Stimulated activated CD8-positive, alpha-beta memory T cell treated with anti-CD3 and anti-CD28 coated beads, Interleukin-15, amount 100 ng/mL, for 1 hour (primary cell): ENCODE measurements around the gene MICALL2.
A peak's percentile ranks its signal among the peaks of the same experiment; 100 is the strongest.

Experiments
- DNase-seq: peaks from one replicate; pipeline ENCODE4 v3.0.0-alpha.2; 2020; ENCODE audit warnings: low read depth

Gene MICALL2

DNA sequence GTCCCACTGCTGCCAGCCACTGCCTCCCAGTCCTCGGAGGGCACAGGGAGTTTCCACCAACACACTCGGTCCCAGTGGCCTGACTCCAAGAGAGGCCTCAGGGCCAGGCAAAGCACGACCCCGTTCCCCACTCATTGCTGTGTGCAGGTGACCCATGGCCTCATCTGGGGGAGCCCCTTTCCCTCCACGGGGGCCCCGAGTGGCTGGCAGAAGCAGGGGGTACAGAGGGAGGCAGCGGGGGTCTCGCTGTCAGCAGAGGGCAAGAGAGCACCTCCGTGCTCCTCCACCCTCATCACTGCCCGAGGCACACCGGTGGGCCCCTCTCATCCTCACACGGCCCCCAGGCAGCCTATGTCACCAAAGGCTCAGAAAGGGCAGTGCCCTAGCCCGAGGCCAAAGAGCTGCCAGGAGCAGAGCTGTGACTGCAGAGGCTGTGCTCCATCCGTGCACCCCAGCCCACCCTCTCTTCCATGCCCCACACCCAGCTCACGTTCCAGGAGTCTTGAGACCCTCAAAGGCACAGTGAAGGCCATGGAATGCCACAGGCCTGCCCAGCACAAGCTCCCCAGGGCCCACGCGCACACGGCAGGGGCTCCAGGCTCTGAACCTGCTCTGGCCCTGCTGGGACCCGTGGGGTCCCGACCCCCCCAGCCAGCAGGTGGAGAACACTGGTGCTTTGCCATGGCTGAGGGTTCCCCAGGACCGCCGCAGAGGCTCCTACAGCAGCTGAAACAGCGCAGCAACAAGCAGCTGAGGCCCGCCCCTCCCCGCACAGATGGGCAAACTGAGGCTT, 25.9 kb downstream of the MICALL2 start:
- no peak for DNase-seq

DNA sequence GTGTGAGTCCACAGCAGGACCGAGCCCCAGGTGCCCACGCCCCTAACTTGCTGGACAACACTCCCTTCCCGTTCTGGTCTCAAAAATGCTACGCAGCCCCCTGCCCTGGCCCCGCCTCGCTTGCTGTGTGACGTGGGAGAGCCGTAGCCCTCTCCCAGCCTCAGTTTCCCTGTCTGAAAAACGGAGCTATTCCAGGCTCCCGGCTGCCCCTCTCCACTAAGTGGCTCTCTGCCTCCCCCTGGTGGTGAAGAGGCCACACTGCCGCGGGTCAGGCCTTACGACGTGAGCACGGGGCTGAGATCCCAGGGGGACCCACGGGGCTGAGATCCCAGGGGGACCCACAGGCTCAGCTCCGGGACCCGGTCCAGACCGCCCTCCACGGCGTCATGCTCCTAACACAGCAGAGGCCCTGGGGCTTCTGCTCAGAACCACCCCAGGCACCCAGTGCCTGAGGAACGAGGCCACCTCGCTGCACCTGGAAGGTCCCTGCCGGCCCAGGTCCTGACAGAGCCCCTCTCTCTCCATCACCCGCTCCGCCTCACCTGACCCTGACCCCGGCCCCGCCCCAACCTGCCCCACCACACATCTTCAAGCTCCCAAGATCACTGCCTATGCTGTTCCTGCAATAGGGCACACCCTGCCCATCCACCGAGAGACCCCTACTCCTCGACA, 26.7 kb downstream of the MICALL2 start:
- peak; percentile 80 for DNase-seq

DNA sequence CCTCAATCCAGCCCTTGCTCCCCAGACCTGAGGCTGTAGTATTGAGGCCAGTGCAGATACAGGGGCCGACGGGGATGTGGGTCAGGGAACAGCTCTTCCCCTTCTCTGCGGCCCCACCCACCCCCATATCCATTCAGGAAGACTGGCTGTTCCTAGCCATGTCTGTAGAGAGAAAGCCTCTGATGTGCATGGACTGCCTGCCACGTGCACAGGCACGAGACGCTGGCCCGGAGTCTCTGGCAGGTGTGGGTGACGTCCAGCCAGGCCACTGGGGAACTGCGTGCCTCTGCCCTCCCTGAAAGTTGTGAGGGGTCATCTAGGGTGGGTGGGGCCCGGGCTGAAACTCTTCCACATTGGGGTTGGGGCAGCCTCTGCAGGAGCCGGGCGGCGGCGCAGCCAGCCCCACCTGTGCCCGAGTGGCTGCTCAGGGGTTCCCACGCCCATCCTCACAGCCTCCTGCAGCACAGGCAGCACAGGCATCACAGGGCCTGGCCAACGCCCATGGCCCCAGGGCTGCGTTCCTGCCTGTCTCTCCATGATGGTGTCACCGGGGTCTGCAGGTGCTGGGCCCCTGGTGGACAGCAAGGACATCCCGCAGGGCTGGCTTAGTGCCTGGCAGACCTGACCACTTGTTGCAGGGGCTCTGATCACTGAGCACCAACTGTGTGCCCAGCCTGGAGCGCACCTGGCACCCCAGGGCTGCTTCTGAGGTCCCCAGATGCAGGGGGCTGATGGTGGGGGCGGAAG, 27.5 kb downstream of the MICALL2 start:
- DNase-seq = no peak

DNA sequence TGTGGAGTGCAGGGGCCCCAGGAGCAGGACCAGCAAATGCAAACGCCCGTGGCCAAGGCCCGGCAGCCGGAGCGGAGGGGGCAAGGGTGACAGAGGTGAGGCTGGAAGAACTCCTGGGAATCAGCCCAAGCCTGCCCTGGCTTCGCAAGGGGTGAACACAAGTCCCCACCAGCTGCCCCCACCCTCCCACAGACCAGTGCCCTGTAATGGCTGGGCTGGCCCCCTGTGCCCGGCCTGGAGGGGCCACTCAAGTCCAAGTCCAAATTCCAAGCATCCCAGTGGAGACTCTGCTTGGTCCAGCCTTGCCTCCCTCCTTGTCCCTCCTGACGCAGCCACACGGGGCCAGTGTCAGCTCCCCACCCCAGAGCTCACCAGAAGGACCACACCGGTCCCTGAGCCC, 28.0 kb downstream of the MICALL2 start:
- no peak for DNase-seq

DNA sequence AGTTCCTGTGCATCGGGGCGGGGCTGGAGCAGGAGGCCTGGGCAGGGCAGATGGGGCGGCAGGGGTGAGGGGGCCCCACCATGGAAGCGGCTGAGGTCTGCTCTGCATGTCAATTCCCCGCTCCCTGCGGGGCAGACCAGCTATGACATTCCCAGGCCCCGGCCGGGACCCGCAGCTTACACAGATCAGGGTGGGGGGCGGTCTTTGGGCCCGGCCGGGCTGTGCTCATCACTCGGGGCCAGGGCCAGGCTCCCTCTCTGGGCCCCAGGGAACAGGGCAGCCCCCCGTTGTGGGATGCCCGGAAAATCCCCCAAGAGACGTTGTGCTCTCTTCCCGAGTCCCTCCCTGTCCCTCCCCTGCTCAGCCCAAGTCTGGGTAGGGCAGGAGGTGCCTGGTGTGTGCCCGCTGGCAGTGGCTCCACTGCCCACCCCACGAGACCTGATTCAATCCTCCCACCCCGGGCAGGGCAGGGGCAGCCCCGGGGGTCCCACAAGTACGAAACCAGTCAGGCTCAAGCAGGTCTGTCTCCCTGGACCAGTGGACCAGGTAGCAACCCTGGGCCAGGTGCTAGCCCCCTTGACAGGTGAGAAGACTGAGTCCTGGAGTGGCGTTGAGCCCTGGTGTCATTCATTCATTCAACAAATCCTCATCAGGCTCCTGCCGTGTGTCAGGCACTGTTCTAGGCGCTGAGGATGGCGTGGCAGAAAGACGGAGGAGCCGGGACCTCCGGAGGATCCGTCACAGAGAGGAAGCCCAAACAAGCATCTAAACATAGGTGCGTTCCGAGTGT, 29.0 kb downstream of the MICALL2 start:
- no peak for DNase-seq

DNA sequence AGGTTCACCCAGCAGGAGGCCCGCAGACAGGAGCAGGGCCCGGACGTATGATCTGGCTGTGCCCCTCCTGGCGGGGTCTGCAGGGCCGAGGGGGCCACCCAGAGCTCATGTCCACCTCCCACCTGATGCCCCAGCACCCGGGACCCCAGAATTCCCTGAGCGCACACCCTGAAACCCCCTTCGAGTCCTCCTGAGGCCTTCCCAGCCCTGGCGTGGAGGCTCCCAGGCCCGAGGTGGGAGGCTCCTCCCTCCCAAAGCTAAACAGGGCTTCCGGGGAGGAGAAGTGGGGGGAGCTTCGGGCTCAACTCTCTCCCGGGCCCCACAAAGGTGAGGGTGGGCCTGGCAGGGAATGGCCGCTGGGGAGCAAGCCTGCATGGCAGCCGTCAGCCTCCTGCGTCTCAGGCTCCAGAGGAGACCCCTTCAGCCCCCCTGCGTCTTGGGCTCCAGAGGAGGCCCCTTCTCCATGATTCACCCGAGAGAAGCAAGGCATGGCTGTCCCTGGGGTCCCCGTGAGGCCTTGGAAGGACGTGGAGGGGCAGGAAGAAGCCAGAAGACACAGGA, 30.2 kb downstream of the MICALL2 start:
- no peak for DNase-seq

DNA sequence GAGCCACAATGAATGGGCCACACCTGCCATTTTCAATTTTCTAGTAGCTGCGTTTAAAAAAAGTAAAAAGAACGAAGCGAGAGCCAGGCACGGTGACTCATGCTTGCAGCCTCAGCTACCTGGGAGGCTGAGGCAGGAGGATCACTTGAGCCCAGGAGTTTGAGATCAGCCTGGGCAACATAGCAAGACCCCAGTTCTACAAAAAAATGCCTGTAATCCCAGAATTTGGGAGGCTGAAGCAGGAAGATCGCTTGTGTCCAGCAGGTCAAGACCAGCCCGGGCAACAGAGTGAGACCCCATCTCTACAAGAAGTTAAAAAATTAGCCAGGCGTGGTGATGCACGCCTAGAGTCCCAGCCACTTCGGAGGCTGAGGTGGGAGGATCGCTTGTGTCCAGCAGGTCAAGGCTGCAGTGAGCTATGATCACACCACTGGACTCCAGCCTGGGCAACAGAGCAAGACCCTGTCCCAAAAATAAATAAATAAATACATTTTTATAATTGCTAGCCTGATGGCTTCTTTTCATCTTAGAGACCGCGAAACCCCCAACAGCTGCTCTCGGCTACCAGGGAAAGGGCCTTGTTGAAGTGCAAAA, 32.1 kb downstream of the MICALL2 start:
- DNase-seq = no peak

DNA sequence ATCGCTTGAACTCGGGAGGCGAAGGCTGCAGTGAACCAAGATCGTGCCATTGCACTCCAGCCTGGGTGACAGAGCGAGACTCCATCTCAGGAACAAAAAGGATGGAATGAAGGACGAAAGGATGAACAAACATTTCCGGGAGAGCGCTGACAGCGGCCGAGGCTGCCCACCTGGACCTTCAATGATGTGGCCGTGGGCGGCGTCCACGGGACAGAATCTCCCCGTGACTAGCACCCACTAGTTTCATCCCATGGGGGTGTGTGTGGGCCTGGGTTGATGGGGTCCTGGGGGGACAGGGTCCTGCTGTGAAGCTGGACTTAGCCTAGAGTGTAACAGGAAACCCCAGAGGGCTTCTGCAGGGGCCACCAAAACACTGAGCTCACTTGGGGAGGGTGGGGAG, 32.8 kb downstream of the MICALL2 start:
- no peak for DNase-seq

DNA sequence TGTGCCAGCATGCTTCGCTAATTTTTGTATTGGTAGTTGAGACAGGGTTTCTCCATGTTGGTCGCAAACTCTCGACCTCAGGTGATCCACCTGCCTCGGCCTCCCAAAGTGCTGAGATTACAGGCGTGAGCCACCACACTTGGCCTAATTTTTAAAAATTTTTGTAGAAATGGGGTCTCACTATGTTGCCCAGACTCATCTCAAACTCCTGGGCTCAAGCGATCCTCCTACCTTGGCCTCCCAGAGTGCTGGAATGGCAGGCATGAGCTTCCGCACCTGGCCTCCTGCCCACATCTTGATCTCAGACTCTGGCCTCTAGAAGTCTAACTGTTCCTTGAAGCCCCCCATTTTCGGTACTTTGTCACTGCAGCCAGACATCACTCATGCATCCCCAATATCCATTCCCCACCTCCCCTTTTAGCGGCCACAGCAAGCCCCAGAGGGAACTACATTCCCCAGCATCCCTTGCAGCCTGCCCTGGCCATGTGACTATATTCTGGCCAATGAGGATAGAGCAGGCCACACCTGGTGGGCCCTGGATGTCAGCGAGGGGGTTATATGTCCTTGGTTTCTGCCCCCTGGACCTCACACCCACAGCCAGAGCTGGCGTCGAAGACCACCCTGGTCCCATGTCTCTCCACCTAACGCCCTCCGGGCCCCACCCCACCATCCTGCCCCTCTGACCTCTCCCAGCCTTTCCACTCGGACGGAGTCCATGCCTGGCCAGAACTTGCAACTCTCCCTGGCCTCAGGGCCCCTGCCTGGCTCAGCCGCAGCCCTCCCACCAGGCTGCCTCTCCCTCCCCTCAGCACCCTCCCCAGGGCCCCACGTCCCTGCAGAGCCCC, 33.8 kb downstream of the MICALL2 start:
- no peak for DNase-seq

DNA sequence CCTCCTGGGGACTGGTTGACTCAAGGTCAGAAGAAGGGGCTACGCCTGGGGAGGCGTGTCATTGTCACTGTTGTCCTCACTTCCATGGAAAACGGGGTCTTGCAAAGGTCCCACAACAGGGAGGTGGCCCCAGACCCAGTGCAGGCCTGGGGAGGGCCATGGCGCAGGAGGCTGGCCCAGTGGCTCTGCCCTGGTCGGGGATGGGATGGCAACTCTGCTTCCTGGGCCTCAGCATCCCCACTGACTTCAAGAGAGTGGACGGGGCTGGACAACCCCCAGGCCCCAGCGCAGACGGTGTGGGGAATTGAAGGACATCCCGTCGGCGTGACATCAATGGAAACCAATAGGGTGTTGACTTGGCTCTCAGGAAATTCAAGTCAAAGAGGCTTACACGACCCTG, 35.2 kb downstream of the MICALL2 start:
- DNase-seq = no peak

DNA sequence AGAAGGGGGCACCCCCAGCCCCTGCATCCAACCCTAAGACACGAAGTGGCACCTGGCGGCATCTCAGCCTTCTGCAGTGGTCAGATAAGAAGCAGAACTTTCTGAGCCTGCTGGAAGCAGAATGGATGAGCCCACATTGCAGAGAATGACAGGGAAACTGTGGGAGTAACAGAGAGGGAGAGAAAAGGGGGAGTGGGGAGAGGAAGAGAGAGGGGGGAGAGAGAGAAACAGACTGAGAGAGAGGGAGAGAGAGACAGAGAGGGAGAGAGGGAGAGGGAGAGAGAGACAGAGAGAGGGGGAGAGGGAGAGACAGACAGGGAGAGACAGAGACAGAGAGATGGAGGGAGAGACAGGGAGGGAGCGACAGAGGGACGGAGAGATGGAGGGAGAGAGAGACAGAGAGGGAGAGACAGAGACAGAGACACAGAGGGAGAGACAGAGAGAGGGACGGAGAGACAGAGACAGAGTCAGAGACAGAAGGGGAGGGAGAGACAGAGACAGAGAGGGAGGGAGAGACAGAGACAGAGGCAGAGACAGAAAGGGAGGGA, 35.9 kb downstream of the MICALL2 start:
- no peak for DNase-seq

DNA sequence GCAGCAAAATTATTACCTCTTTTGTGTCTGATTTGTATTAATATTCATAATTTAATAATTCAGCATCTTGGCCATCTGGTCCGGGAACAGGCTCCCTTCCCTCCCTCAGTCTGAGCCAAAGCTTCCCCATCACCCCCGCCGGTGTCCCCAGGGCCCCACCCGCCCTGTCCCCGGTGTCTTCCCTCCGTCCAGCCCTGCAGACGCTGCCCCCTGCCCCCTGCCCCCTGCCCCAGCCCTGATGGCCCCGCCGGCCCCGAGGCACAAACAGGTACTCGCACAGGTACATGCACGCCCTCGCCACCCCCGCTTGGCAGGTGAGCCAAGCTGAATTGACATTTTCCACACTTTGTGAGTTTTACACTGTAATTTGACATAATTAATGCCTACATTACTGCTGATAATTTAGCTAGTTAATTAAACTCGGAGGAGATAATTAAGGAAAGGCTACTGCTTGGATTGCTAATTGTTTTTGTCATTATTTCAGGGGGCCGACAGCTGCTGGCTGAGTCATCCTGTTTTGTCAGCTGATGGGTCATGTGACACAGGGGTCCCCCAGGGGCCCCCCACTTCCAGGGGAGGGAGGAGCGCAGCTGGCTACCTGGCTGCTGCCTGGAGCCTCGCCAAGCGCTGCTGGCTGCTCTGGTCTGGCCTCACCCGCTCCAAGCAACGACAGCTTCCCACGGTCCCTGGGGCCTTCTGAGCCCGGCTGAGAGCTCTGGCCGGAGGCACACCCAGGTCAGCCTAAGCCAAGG, 36.6 kb downstream of the MICALL2 start:
- no peak for DNase-seq

DNA sequence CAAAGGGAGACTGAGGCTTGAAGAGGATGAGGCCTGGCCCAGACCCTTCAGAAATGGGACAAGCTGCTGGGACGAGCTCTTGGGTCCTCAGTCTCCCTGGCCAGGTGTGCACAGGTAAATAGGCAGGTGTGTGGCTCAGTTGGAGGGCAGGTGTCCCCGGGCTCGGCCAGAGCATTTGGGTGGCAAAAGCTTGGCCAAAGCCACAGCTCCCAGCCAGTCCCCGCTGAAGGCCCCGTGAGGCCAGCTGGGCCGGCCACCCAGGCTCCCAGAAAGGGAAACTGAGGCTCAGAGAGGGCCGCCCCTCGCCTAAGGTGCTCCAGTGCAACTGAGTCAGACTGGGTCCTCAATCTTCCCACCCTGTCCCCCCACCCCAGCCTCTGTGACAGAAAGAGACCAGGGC, 37.3 kb downstream of the MICALL2 start:
- DNase-seq = no peak

DNA sequence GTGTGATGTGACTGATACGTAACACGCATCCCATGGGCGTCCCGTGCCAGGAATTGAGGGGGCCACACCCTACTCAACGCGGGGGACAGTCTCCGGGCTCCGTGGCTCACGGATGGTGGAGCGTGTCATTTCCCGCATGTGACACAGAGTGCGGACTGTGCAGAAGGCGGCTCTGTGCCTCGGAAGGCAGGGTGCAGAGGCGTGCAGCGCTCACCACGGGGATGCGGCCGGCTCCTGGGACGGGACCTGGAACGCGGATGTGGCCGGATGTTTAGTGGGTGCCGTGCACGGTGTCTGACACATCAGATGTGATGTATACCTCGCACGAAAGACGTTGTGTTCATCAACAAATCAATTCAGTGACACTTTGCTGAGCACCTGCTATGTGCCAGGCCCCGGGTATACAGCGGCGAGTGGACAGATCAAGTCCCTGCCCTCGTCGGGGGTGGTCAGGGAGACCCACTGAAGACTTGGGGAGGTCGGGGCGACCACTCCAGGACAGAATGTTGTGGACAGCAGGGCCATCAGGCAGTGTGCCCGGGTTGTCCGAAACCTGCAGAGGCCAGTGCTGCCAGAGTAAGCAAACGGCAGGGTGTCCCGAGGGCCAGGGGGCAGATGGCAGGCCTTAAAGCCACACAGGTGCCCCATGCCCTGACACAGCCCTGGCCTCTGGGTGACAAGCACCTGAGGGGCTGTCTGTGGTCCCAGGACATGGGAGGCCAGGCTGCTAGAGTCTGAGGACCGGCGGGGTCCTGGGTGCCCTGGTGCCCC, 38.1 kb downstream of the MICALL2 start:
- DNase-seq = no peak

DNA sequence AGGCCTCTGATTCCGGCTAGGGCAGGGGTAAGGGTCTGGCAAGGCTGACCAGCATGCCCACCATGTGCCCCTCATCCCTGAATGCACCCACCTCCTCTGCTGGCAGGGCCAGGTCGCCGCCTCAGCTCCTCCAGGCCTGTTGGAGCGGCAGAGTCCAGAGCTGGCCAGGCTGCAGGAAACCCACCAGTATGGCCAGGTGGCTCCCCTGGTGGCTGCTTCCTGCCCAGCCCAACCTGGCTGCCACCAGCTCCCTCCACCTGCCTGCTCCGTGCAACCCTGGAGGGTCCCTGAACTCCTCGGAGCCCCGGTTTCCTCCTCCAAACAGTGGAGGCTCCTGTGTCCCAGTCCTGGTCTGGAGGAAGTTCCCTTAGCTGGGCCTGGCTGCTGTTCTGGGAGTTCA, 39.6 kb downstream of the MICALL2 start:
- no peak for DNase-seq

DNA sequence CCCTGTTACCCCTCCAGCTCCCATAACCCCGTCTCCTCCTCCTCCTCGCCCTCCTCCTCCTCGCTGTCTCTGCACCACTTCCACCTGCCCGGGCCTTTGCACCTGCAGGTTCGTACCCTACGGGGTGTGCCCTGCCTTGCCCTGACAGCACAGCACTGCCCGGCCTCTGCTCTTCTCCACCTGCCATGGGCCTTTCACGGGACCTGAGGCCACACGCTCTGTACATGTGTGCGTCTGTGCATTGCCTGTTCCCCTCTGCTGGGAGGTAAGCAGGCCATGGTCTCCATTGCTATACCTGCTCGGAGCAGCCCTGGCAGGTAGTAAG, 40.0 kb downstream of the MICALL2 start:
- no peak for DNase-seq

DNA sequence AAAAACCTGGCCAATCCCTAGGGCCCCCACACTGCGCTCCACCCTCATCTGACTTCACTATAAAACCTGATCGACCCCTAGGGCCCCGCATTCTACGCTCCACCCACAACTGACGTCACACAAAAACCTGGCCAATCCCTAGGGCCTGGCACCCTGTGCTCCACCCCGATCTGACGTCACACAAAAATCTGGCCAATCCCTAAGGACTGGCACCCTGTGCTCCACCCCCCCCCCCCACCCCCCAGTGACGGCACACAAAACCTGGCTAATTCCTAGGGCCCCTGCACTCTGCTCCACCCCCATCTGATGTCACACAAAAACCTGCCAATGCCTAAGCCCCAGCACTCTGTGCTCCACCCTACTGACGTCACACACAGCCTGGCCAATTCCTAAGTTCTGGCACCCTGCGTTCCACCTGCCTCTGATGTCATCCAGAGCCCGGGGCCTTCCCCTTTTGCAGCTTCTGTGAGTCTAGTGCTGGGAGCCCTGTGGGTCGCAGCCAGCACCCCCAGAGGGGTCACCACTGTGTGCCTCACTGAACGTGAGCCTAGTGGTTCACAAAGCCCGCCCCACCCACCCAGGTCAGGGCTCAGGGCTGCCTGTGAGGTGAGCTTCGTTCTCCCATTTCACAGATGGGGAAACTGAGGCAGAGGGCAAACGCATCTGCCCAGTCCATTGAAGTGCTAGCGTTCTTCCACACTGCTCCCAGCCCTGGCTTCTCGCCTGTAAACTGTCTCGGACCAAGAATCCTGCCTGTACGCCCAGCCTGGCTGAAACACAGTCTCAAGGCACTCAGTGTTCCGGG, 40.6 kb downstream of the MICALL2 start:
- DNase-seq = no peak

DNA sequence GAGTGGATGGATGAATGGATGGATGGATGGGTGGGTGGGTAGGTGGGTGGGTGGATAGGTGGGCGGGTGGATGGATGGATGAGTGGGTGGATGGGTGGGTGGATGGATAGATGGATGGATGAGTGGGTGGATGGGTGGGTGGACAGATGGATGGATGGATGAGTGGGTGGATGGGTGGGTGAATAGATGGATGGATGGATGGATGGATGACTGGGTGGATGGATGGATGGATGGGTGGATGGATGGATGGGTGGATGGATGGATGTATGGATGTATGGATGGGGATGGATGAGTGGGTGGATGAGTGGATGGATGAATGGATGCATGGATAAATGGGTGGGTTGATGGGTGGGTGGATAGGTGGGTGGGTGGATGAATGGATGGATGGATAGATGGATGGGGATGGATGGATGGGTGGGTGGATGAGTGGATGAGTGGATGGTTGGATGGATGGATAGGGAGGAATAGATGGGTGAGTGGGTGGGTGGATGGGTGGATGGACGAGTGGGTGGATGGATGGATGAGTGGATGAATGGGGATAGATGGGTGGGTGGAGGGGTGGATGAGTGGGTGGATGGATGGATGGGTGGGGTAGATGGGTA, 43.8 kb downstream of the MICALL2 start:
- DNase-seq = no peak
